DMS153 treated with DMSO at 0.1 percent for 48 hours (cell line): ENCODE data around the gene SEPHS2.

Source experiments
- DNase-seq: peaks from one replicate; lab custom pipeline; 2025; ENCODE audit not compliant: unreplicated experiment; lab: John Stamatoyannopoulos, UW

The SEPHS2 gene

DNA sequence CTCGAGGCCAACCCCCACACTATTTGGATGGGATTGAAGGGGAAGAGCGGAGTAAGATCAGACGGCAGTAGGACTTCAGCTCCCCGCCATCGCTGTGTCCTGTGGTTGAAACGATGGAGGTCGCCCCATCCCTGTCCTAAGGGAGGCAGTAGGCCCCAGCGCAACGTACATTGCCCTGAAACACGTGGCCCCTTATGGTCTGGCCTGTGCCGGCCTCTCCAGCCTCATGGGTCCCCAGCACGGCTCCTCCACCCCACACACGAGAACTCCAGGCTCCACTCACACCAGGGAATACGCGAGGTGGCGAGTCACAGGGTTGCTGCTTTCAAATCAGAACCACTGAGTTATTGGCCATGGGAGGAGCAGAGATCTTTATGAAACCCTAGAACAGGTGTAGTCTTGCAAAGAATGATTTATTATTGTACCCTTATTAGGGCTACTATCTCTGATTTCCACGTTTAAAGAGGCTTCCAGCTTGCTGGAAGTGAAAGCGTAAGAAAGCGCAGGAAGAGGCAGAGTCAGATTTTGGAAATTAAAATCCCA is 15.2 kb downstream of the SEPHS2 start:
- DNase-seq: no peak

DNA sequence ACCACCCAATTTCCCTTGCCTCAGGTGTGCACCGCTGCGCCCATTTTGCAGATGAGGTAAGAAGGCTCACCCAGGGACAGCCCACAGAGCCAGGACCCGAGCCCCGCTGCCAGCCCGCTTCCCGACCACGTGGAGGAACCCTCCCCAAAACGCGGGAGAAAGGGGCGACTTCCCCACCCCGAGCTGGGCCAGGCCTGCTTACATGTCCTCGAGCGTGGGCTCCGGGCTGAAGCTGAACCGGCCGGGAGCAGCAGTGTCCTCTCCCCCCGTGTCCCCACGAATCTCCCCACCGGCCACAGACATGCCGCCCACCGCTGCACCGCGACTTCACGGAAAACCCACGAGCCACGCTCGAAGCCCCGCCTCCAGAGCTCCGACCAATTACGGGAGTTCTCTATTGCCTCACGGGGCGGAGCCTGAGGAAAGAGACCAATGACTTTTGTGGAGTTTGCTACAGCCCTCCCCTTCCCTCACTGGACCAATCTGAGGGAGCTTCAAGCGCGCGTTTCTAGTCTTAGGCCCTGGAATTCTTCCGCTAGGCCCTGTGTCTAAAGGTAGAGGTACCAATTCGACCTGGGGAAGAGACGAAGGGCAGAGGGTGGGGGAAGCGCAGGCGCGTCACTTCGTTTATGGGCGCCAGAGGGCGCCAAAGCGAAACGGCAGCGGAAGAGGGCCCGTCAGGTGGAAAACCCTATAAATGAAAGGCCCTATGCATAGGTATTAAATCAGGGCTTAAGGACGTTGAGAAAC is 15.8 kb downstream of the SEPHS2 start, which contains the start of gene DCTPP1:
TSS of gene DCTPP1 (minus strand) at position 353 of the 750 bp plus-strand sequence. CDS start at position 303, 50 bp downstream.
- DNase-seq: peak; percentile 99

DNA sequence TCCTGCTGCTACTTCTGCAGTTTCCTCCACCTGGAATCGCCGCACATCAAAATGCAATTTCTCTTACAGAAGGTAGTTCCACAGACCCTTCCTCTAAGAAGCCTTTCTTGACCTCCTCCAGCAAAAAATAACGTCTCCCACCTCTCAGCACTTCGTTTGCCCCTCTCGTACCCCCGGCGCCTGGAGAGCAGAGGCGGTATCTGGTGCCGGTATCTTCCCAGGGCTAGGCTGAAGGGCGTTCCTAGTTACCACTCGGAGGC is 16.3 kb downstream of the SEPHS2 start:
- no peak for DNase-seq

DNA sequence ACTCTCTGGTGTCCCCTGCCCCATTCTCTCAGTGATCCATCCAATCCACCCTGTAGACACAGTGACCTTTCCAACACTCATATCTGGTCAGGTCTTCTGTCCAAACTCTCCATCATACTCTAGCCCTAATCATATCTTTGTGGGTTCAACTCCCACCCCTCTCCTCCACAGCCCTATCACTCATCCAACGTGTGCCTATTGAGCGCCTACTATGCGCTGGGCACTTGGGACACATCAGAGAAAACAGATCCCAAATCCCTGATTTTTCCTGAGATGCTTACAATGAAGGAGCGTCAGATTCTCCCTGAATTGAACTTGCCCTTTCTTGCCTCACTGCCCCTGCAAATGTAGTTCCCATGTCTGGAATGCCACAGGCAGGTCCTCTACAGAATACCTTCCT is 17.6 kb downstream of the SEPHS2 start:
- DNase-seq: no peak

DNA sequence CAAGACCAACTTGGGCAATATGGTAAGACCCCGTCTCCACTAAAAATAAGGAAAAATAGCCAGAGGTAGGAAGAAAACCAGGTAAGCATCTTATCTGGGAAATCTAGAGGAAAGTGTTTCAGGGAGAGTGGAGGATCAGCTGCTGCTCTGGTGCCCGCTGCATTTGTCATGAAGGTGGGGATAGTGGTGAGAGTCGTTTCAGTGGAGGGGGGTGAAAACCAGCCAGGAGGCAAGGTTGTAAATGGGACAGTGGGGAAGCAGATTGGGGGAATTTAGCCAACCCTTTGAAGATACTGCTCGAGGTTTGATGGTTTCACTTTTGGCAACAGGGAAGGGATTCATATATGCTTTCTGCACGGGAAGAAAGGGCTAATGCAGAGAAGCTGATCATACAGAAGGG is 24.7 kb downstream of the SEPHS2 start:
- no peak for DNase-seq

DNA sequence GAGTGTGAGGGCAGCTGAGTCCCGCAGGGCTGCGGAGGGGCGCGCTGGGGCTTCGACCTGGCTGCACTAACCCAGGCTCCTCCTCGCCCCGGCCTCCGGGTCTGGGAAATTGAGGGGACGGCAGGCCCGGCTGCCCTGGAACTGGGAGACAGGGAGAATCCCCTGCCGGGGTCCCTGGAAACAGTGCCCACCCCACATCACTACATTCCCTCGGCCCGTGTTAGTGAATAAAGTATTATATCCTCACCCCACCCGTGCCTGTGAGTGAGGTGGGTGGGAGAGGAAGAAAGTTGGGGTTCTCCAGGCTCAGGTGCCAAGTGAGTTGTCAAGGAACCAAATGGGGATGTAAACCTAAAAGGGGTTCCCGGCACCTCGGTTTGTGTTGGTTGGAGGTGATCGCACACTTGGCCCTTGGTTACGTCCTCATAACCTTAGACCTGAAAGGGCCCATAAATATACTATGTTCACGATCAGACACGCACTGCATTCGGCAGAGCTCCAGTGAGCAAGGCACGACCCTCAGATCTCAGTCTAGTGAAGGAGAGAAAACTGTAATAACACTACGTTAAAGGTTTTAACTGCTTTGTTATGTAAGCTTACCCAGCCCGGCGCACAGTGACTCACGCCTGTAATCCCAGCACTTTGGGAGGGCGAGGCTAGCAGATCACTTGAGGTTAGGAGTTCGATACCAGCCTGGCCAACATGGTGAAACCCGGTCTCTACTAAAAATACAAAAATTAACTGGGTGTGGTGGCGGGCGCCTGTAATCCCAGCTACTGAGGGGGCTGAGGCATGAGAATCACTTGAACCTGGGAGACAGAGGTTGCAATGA is 27.1 kb downstream of the SEPHS2 start:
- DNase-seq: no peak

DNA sequence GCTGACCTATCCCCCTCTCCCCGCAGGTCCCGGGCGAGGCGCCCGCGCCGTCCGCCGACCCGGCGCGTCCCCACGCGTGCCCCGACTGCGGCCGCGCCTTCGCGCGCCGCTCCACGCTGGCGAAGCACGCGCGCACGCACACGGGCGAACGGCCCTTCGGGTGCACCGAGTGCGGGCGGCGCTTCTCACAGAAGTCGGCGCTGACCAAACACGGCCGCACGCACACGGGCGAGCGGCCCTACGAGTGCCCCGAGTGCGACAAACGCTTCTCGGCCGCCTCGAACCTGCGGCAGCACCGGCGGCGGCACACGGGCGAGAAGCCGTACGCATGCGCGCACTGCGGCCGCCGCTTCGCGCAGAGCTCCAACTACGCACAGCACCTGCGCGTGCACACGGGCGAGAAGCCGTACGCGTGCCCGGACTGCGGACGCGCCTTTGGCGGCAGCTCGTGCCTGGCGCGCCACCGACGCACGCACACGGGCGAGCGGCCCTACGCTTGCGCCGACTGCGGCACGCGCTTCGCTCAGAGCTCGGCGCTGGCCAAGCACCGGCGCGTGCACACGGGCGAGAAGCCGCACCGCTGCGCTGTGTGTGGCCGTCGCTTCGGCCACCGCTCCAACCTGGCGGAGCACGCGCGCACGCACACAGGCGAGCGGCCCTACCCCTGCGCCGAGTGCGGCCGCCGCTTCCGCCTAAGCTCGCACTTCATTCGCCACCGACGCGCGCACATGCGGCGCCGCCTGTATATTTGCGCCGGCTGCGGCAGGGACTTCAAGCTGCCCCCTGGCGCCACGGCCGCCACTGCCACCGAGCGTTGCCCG is 27.9 kb downstream of the SEPHS2 start:
- DNase-seq: peak; percentile 88

DNA sequence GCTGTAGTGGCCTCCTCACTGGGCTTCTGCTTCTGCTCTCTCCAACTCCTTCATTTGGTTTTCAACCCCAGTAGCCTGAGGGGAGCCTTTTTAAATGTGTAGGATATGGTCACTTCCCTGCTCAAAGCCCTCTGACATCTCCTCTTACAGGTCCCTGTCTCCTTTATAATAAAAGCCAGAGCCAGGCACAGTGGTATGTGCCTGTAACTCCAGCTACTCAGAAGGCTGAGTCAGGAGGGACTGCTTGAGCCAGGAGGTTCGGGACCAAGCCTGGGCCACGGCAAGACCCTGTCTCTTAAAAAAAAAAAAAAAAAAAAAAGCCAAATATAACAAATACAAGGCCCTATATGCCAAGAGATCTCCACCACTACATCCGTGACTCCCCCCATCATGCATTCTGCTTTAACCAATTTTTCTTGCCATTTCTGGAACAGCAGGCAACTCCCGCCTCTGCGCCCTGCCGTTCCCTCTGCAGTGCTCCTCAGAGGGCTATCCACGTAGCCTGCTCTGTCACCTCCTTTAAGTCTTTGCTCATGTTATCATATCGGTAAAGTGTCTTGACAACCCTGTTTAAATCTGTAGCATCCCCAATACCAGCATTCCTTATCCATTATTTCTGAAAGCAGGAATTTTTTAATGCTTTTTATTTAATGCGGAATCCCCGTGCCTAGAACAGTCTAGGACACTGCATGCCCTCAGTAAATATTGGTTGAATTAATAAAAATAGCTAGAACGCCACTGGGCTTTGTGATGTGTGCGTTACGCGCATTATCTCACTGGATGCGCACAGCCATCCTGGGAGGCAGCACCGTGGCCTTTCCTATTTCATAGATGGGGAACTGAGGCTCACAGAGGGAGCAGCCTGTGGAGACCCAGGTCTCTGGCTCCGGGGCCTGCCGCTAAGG is 28.8 kb downstream of the SEPHS2 start:
- DNase-seq: no peak

DNA sequence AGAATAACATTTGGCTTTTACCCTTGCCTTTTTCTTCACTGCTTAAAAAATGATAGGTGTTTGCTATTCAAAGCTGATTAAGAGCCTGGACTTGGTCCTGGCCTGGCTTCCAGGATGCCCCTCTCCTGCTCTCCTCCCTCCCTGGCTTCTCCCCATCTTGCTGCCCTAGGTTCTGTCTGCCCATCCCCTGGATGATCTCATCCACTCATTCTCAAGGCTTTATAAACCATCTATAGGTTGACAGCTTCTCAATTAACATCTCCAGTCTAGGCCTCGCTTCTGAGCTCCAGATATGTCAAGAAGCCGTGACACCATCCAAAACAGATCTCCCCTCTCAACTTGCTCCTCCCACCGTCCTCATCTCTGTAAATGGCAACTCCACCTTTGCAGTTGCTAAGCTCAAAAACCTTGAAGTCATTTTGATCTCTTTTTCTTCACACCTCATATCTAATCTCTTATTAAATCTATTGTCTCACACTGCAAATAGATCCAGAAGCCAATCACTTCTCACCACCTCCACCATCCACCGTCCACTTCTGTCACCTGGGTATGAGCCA is 29.5 kb downstream of the SEPHS2 start:
- DNase-seq: no peak

DNA sequence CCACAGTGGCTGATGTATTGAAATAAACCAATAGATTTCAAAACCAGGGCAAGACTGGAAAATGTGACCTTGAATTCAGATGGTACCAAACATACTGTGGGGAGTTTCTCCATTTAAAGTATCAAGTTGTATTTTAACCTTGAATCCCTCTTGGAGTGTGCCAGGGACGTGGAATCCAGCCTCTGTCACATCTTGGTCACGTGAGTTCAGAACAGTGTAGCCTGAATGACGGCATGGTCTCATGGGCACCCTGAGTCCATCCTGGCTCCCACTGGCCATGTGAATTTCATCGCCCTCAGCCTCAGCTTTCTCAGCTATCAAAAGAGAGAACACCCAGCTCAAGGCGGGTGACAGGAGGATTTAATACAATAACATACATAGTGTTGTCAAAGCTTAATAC is 31.5 kb downstream of the SEPHS2 start:
- DNase-seq: no peak

DNA sequence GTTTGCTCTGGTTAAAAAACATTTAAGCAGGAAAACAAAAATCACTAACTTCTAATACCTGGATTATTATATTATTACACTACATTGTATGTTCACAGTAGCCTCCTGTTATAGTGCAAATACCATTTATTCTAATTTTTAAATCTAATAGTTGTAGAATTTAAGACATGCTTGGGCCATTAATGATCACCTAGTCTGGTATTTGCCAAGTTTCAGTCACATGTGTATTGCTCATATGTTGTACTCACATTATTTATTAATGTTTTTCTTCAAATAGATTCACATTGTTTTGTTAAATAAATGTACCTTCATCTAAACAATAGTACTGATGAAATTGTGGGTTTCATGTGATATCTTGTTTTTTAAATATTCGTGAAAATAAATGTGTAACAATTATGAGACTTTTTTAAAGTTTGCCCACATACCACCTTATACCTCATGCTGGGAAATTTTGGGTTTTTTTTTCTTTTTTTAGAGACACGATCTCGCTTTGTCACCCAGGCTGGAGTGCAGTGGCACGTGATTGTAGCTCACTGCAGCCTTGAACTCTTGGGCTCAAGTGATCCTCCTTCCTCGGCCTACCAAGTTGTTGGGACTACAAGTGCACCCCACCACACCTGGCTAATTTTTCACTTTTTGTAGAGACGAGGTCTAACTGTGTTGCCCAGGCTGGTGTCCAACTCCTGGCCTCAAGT is 32.4 kb downstream of the SEPHS2 start:
- no peak for DNase-seq

DNA sequence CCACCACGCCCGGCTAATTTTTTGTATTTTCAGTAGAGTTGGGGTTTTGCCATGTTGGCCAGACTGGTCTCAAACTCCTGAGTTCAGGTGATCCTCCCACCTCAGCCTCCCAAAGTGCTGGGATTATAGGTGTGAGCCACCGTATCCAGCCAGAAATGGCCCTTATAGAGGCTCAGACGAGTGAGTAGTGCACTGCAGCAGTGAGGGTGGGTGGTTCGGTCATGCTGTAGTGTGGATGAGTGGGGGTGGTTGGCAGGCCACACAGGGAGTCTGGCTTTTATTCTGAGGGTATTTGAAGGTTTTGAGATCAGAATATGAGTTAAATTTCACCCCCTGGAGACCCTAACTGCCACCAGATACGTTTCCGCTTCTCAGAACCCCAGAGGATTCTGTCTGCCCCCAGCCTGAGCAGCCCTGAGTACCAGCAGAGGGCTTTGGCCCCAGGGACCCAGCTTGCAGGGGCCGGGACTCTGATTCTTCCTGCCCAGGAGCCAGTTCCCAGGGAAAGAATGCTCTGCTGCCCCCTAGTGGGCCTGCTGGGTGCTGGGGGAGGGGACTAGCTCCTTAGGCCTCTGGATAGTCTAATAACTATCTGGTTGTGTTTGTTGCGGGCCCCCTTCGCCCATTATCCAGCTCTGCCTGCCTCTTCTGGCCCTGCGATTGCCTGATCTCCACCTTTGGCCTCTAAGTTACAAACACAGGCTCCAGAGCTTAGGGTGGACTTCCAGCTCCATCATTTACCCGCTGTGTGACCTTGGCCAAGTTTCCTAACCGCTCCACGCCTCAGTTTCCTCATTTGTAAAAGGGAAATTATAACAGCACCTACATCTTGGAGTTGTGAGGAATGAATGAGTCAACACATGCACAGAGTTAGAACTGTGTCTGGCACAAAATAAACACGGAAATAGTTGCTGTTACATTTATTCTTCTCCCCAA is 36.3 kb downstream of the SEPHS2 start:
- DNase-seq: peak; percentile 78

DNA sequence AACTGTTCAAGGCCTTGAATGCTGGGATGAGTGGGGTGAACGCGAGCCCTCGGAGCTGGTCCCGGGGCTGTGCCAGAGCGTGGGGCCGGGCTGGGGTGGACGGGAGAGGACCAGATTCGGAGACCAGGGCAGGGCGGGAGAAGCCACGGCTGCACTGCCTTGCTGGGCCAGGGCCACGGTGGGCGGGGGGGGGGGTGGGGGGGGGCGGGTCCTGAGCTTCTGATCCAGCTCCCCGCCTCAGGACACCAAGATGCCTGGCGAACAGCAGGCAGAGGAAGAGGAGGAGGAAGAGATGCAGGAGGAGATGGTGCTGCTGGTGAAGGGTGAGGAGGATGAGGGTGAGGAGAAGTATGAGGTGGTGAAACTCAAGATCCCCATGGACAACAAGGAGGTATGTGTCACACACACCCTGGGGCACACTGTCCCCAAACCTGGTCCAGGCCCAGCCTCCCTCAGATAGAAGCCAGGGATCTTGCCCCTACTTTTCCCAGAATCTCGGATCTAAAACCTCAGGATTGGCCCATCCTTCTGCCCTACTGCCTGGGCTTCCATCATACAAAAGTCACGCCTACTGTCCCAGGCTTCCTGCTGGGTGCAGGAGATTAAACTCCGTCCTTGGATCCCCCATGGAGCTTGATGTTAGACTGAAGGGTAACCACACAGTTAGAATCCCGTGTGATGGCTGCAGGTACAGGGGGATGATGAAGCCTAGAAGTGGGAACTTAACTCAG is 37.7 kb downstream of the SEPHS2 start:
- DNase-seq: no peak

DNA sequence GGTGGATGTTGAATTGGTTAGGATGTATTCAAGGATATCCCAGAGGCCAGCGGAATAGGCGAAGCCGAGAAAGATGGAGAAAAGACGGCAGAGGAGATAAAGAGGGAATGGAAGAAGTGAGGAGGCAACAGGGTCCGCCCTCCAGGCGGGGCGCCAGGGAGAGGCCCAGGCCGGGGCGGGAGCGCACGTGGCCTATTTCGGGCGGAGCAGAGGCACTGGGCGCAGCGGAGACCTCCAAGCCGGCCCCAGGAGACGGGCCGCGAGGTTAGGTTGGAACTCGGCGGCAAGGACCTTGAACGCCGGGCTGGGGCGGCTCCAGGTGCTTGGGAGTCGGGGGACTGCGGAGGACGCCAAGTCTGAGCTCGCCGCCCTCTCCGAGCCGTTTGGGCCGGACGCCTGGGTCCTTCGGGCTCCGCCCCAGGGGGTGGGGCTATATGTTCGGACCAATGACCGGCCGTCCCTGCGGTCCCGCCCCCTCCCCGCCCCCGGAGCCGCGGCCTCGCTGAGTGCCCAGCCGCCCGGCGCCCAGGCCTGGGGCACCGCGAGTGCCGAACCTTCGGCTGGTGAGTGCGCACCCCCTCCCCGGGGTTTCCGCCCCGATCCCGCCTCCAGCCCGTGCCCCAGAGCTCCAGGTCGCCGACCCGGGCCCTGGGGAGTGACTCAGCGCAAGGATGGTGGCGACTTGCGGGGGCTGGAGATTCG is 38.4 kb downstream of the SEPHS2 start, which contains the start of gene ZNF771:
TSS of gene ZNF771 (plus strand) at position 505 of the 702 bp plus-strand sequence. CDS start 448 bp downstream, outside the sequence.
- peak; percentile 86 for DNase-seq

DNA sequence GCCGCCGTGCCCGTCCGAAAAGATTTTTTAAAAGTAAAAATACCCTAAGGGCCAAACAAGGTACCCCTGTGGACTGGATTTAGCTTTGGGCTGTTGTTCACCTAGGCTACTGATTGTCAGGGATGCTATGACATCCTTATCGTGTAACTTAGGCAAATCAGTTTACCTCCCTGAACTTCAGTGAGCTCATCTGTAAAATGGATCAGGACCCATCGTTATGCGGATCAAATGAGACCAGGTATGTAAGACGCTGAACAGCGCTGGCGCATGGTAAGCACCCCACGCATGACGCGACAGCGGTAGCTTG is 38.9 kb downstream of the SEPHS2 start:
- DNase-seq: no peak

DNA sequence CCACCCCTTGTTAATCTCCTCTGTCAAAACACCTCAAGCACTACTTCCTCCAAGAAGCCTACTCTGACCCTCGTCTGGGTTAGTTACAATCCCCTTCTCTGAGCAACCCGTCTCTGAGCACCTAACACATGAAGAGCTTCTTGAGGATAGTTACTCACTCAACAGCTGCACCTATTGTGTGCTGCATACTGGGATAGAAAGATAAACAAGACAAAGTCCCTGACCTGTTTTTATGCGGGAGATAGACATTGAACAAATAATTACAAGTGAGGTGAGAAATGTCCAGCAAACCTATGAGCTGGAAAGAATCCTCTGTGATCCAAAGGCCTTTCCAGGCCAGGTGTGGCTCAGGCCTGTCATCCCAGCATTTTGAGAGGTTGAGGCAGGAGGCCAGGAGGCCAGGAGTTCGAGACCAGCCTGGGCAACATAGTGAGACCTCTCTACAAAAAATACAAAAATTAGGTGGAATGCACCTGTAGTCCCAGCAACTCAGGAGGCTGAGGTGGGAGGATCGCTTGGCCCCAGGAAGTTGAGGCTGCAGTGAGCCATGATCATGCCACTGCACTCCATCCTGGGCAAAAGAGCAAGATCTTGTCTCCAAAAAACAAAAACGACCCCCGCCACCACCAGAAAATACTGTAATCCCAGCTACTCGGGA is 43.8 kb downstream of the SEPHS2 start:
- no peak for DNase-seq
